Breast epithelium (tissue), 3 donors: Measurements from ENCODE around the gene AUH.

Experiments used
- POLR2A ChIP-seq: fragments of 450-650 bp; IDR thresholded peaks from one replicate; pipeline ENCODE4 v1.6.1; 2016; ENCODE audit warnings: antibody characterized with exemption, mild to moderate bottlenecking, moderate library complexity
- POLR2AphosphoS5 ChIP-seq, 3 donors: sonication (generic); formaldehyde crosslinking; IDR thresholded peaks; one replicate each; pipeline ENCODE4 v1.6.1; 2017; ENCODE audit warnings: antibody characterized with exemption in 3 of 3
- TF ChIP-seq, protein P1 (sequence below), 3 donors: fragments of 450-650 bp; IDR thresholded peaks; one replicate each; pipeline ENCODE4 v1.5.1; 2016 to 2017; ENCODE audit warnings: antibody characterized with exemption in 3 of 3, mild to moderate bottlenecking in 3 of 3, moderate library complexity in 3 of 3

DNA sequence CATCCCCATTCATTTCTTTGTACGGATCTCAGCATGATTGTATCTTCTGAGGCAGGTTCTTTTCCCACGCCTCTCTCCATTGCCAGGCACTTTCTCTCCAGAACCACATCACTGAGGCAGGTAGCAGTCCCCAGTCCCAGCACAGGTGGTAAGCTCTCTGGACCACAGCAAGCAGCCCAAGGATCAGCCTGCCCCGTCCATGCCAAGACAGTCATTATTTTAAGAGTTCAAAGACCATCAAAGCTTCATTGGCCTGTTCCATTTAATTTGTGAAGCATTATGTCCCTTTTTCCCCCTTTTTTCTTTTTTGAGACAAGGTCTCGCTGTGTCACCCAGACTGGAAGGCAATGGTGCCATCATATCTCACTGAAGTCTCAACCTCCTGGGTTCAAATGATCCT, 171.7 kb downstream of the AUH start:
- TF ChIP-seq POLR2A, result no peak
- TF ChIP-seq POLR2AphosphoS5 (IDR thresholded peaks at IDR 0.05), result no peak
- TF ChIP-seq, protein P1, sequence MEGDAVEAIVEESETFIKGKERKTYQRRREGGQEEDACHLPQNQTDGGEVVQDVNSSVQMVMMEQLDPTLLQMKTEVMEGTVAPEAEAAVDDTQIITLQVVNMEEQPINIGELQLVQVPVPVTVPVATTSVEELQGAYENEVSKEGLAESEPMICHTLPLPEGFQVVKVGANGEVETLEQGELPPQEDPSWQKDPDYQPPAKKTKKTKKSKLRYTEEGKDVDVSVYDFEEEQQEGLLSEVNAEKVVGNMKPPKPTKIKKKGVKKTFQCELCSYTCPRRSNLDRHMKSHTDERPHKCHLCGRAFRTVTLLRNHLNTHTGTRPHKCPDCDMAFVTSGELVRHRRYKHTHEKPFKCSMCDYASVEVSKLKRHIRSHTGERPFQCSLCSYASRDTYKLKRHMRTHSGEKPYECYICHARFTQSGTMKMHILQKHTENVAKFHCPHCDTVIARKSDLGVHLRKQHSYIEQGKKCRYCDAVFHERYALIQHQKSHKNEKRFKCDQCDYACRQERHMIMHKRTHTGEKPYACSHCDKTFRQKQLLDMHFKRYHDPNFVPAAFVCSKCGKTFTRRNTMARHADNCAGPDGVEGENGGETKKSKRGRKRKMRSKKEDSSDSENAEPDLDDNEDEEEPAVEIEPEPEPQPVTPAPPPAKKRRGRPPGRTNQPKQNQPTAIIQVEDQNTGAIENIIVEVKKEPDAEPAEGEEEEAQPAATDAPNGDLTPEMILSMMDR (IDR thresholded peaks at IDR 0.05), result no peak
